Stimulated activated CD8-positive, alpha-beta memory T cell treated with anti-CD3 and anti-CD28 coated beads, Interleukin-15, amount 100 ng/mL, for 1 hour (primary cell): ENCODE measurements around the gene RASSF5.

ENCODE experiments used
- DNase-seq: peaks from one replicate; pipeline ENCODE4 v3.0.0-alpha.2; 2020; ENCODE audit warnings: low read depth

The RASSF5 gene

DNA sequence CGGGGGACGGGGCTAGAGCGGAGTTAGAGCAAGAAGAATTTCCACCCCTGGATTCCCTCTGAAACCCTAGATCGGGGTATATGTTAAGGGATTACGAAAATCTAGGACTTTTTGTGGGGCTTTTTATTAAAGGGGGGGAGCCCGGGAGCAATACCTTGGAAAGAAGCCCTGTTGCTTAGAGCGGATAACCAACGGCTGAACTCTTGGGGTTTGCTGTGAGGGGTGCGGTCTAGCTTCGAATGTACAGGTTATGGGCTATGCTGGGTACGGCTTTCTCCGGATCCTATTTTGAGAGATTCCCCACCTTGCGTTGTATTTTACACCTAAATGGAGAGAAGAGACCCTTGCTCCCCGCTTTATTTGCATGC, 128.6 kb downstream of the RASSF5 start:
- DNase-seq, result no peak

DNA sequence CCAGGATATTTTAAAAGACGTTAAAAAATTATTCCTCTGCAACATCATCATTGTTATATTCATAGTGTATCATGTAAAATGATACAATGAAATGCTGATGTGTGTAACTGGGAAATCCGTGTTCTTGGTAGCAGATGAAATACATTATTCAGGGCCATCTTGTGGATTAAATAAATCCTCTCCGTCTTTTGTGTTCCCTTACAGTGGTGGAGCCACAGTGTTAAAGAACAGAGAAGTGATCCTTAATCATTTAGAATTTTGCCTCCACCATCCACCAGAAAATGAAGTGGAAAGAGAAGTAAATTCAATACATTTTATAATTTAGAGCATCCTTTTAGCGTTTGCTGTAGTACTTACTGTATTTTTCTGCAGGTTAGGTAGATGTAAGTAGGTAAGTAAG, 129.3 kb downstream of the RASSF5 start:
- DNase-seq, result no peak

DNA sequence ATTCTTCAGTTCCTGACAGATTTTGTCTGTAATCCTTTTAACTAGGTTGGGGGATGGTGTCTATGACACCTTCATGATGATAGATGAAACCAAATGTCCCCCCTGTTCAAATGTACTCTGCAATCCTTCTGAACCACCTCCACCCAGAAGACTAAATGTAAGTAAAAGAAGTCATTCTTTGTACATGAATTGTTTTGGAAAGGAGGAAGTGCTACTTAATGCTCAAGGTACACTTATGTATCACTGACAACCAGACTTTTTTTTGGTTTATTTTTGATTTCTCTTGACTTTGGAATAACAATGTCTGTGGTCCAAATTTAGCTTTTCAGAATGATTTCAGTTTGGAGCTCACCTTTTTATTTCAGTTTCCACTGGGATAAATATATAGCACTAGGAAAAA, 130.3 kb downstream of the RASSF5 start:
- DNase-seq, result no peak
